GM12878 (cell line): ENCODE results near the gene RAD21L1. TPM values are rescaled to one million over a fixed set of nuclear protein-coding genes. Genes with fewer than 3 reads are reported as not detected.

ENCODE experiments used
- ATAC-seq: fragments of 200-7000 bp; cut with Tn5 transposase; 3 replicates; pipeline ENCODE4 v1.9.1; 2020; ENCODE audit warnings: mild to moderate bottlenecking, moderate library complexity
- BruUV-seq: library from RNA; stranded (reverse); fragments of 400-500 nt; replicated peaks from 2 replicates; lab custom pipeline; 2021; lab: Mats Ljungman, UMichigan
- CTCF ChIA-PET: fragments of 300-600 bp; sonication (Branson Sonifier 250); formaldehyde crosslinking; extraction: SDS; loops from one replicate; lab custom pipeline; 2021; ENCODE audit warnings: inconsistent platforms; lab: Yijun Ruan, JAX
- POLR2A ChIA-PET: fragments of 350-600 bp; formaldehyde crosslinking; extraction: SDS; loops from one replicate; lab custom pipeline; 2021; ENCODE audit warnings: inconsistent platforms; lab: Charles Lee
- RAD21 ChIA-PET: fragments of 300-600 bp; sonication (Branson Sonifier 250); formaldehyde crosslinking; loops from one replicate; lab custom pipeline; 2023; ENCODE audit warnings: antibody characterized with exemption; ENCODE audit not compliant: unreplicated experiment; lab: Charles Lee
- SMC1A ChIA-PET: fragments of 300-600 bp; sonication (Branson Sonifier 250); formaldehyde crosslinking; loops from one replicate; lab custom pipeline; 2023; ENCODE audit not compliant: unreplicated experiment, uncharacterized antibody; lab: Charles Lee
- DNase-seq: peaks from one replicate; pipeline ENCODE4 v3.0.0-alpha.2; 2011; ENCODE audit warnings: low read depth, low spot score
- FAIRE-seq: peaks from 3 replicates; lab custom pipeline; 2011; peaks lifted over from hg19 to GRCh38; lab: Jason Lieb, UNC
- H2AFZ ChIP-seq: 2 replicates; pipeline ENCODE4 v1.6.0; 2011; ENCODE audit warnings: low read depth, low read length, control low read depth; ENCODE audit not compliant: control insufficient read depth
- H3K27ac ChIP-seq: 2 replicates; pipeline ENCODE4 v1.5.1; 2011; ENCODE audit warnings: control low read depth; ENCODE audit not compliant: control insufficient read depth, insufficient read depth
- H3K27me3 ChIP-seq, 2 experiments: replicated peaks in 1 of 2; 2 replicates each; pipeline versions ENCODE4 v1.6.0 to v1.6.1; 2011; ENCODE audit warnings: low read length in 1 of 2; ENCODE audit not compliant: control insufficient read depth in 2 of 2, insufficient read depth in 2 of 2
- H3K36me3 ChIP-seq, 2 experiments: 2 replicates each; pipeline ENCODE4 v1.5.1; 2011; ENCODE audit warnings: low read length in 1 of 2; ENCODE audit not compliant: control insufficient read depth in 2 of 2, insufficient read depth in 2 of 2
- H3K4me1 ChIP-seq: 2 replicates; pipeline ENCODE4 v1.6.1; 2011; ENCODE audit warnings: mild to moderate bottlenecking, low read length, moderate library complexity, mixed read lengths; ENCODE audit not compliant: control insufficient read depth, insufficient read depth
- H3K4me2 ChIP-seq: 2 replicates; pipeline ENCODE4 v1.6.0; 2011; ENCODE audit warnings: control low read depth; ENCODE audit not compliant: control insufficient read depth, insufficient read depth
- H3K4me3 ChIP-seq: fragments of 200-600 bp; sonication (generic); 2 replicates; pipeline ENCODE4 v1.5.1; 2016
- H3K79me2 ChIP-seq: 2 replicates; pipeline ENCODE4 v1.6.0; 2011; ENCODE audit warnings: low read length; ENCODE audit not compliant: control insufficient read depth, insufficient read depth
- H3K9ac ChIP-seq: 2 replicates; pipeline ENCODE4 v1.8.0; 2011; ENCODE audit warnings: low read length, control low read depth, mixed read lengths; ENCODE audit not compliant: control insufficient read depth, insufficient read depth
- H3K9me3 ChIP-seq: replicated peaks from 3 replicates; pipeline ENCODE4 v1.5.1; 2011; ENCODE audit warnings: mild to moderate bottlenecking, low read length; ENCODE audit not compliant: control insufficient read depth, insufficient read depth
- H4K20me1 ChIP-seq: 2 replicates; pipeline ENCODE4 v1.6.0; 2011; ENCODE audit not compliant: control insufficient read depth, insufficient read depth
- ASH2L ChIP-seq: fragments of 300-600, 200-600 bp; sonication (generic); IDR thresholded peaks from 2 replicates; pipeline ENCODE4 v1.6.1; 2017; ENCODE audit warnings: low read depth, mild to moderate bottlenecking, borderline replicate concordance
- ATF2 ChIP-seq: IDR thresholded peaks from 2 replicates; pipeline ENCODE4 v1.6.1; 2012; ENCODE audit warnings: low read length, inconsistent platforms
- ATF7 ChIP-seq: fragments of 450-650 bp; IDR thresholded peaks from 2 replicates; pipeline ENCODE4 v1.6.1; 2016; ENCODE audit warnings: low read depth, mild to moderate bottlenecking
- CBX3 ChIP-seq: fragments of 200-600 bp; sonication (generic); IDR thresholded peaks from 2 replicates; pipeline ENCODE4 v1.6.1; 2016; ENCODE audit warnings: low read depth, borderline replicate concordance
- ELK1 ChIP-seq: IDR thresholded peaks from 2 replicates; pipeline ENCODE4 v1.6.1; 2012; ENCODE audit warnings: low read depth, low read length, improper control_type of control experiment
- EP300 ChIP-seq, 2 experiments: fragments of 150-350 bp in 1 of 2; IDR thresholded peaks; 2 replicates each; pipeline ENCODE4 v1.6.1; 2011 to 2012; ENCODE audit warnings: low read depth in 2 of 2, low read length in 2 of 2, borderline replicate concordance in 1 of 2, improper control_type of control experiment in 1 of 2, inconsistent platforms in 1 of 2; ENCODE audit not compliant: control insufficient read depth in 1 of 2
- HCFC1 ChIP-seq: fragments of 150-350 bp; IDR thresholded peaks from 2 replicates; pipeline ENCODE4 v1.6.1; 2014; ENCODE audit warnings: low read length
- HDAC2 ChIP-seq: fragments of 200-600 bp; sonication (generic); IDR thresholded peaks from 2 replicates; pipeline ENCODE4 v1.6.1; 2017
- IRF5 ChIP-seq: fragments of 450-650 bp; IDR thresholded peaks from 2 replicates; pipeline ENCODE4 v1.6.1; 2017; ENCODE audit warnings: borderline replicate concordance
- MXI1 ChIP-seq: fragments of 150-350 bp; IDR thresholded peaks from 2 replicates; pipeline ENCODE4 v1.6.1; 2011; ENCODE audit warnings: low read depth, mild to moderate bottlenecking, inconsistent platforms, low read length, improper control_type of control experiment
- MYC ChIP-seq: IDR thresholded peaks from 2 replicates; pipeline ENCODE4 v1.6.1; 2011; ENCODE audit warnings: mild to moderate bottlenecking, low read length, moderate library complexity, inconsistent platforms; ENCODE audit not compliant: insufficient read depth, insufficient replicate concordance, insufficient read length, severe bottlenecking
- REST ChIP-seq: IDR thresholded peaks from 2 replicates; pipeline ENCODE4 v1.6.1; 2012; ENCODE audit warnings: mild to moderate bottlenecking, low read depth, low read length
- SMAD1 ChIP-seq: fragments of 450-650 bp; IDR thresholded peaks from 2 replicates; pipeline ENCODE4 v1.6.1; 2018; ENCODE audit warnings: mild to moderate bottlenecking, low read depth; ENCODE audit not compliant: partially characterized antibody
- ZBED1 ChIP-seq: IDR thresholded peaks from 2 replicates; pipeline ENCODE4 v1.6.1; 2016; ENCODE audit warnings: borderline replicate concordance
- ZNF24 ChIP-seq: fragments of 450-650 bp; IDR thresholded peaks from 2 replicates; pipeline ENCODE4 v1.6.1; 2017; ENCODE audit warnings: antibody characterized with exemption, mild to moderate bottlenecking
- WGBS: methylation state at CpG from one replicate; pipeline ENCODE4 v1.1.6; 2016; ENCODE audit warnings: low lambda C conversion rate; ENCODE audit not compliant: insufficient replicate concordance, insufficient coverage; ENCODE audit errors: missing lambda C conversion rate; 5-methylcytosine and 5-hydroxymethylcytosine counted together
- in situ Hi-C: fragments of 300-500 bp; cut with MboI; formaldehyde crosslinking; loops from 9 replicates; pipeline ENCODE4 v1.14.3; 2018; ENCODE audit warnings: mixed read lengths
- intact Hi-C: fragments of 100-400 bp; cut with micrococcal nuclease; formaldehyde crosslinking; loops from one replicate; pipeline ENCODE4 v1.14.2; 2022; ENCODE audit not compliant: unreplicated experiment
- polyA plus RNA-seq, 11 experiments: library from polyadenylated mRNA; depleted of rRNA in 4 of 11; unstranded in 6 of 11; stranded (reverse) in 5 of 11; fragments of >200 nt; fragmentation: Nextera tagmentation in 4 of 11; fragmentation: Illumina TruSeq in 1 of 11; extraction: Ambion mirVana in 4 of 11; extraction: Trizol in 1 of 11; gene quantifications; 1 replicate in 1 of 11; 2 replicates in 10 of 11; pipeline versions ENCODE4 v1.2.1 to v1.2.3, GENCODE V29; 2011 to 2016; ENCODE audit warnings: inconsistent platforms in 2 of 11, missing spikeins in 2 of 11, low read depth in 1 of 11
- total RNA-seq, 4 experiments: library from RNA; depleted of rRNA in 3 of 4; stranded (reverse); fragments of >200 nt in 3 of 4; fragmentation: Illumina TruSeq in 1 of 4; extraction: Trizol in 1 of 4; gene quantifications; 2 replicates each; pipeline versions ENCODE4 v1.2.1 to v1.2.3, GENCODE V29; 2013 to 2021

Gene RAD21L1
- total and polyA plus RNA-seq, 10 of the 15 experiments (the other 5 are each of a cell fraction or from before 2014, with no cell fraction given): not detected

GRCh38 chr20:1291191-1291741, 65.4 kb downstream of the RAD21L1 start:
- Histone ChIP-seq H2AFZ (no peak overlapping the region), H3K4me2 (no peak overlapping the region), H3K27ac (no peak overlapping the region), H3K36me3 (no peaks in the 10 kb centered on the region), H3K27me3 (peaks cover 0 to 2% of the 10 kb centered on the region in 2 experiments; a peak in 3 of 4 replicates), H3K4me1 (no peaks in the 10 kb centered on the region), H4K20me1 (no peaks in the 10 kb centered on the region), H3K9ac (no peak overlapping the region), H3K9me3 (no peaks in the 10 kb centered on the region), H3K4me3 (no peak overlapping the region), H3K79me2 (no peaks in the 10 kb centered on the region)
- ATAC-seq: no peak
- FAIRE-seq: no peak
- in situ Hi-C loops (no loop called here), intact Hi-C loops (no loop called here)
- ChIA-PET POLR2A (no interaction called here), SMC1A (interaction anchor here (1.0 kb wide), 1 partner anchor 157 kb away, joined by 4 read pairs; no protein-coding TSS in a partner anchor), CTCF (no interaction called here), RAD21 (no interaction called here)
- TF ChIP-seq IRF5: no peak
- no peak for TF ChIP-seq MYC
- TF ChIP-seq MXI1: no peak
- TF ChIP-seq SMAD1: no peak
- no peak for TF ChIP-seq ZBED1
- TF ChIP-seq ZNF24: no peak
- no peak for TF ChIP-seq ATF7
- TF ChIP-seq ASH2L: no peak
- no peak for TF ChIP-seq ELK1
- no peak for TF ChIP-seq EP300 (IDR thresholded peaks at IDR 0.05; ENCODE audit: borderline replicate concordance in 1 of 2, control insufficient read depth in 1 of 2, low read depth in 2 of 2, low read length in 2 of 2)
- no peak for TF ChIP-seq HDAC2
- no peak for TF ChIP-seq CBX3
- no peak for TF ChIP-seq HCFC1
- no peak for TF ChIP-seq ATF2
- TF ChIP-seq REST: no peak
- WGBS: 22% methylated on average over 5 of the region's 5 CpGs
- BruUV-seq: no TSS peak
- DNase-seq: no peak
